Measurements from ENCODE around the gene KANSL1.

Gene KANSL1

GRCh38 chr17:46170639-46171429 lies 22.4 kb downstream of the KANSL1 start:
- TF ChIP-seq CTCF (conservative IDR thresholded peaks at IDR 0.05; ENCODE audit: low read length) = no peak
- no peak overlapping the region for H3K4me3 ChIP-seq (ENCODE audit: low read length)
- DNase-seq (ENCODE audit: low read depth) = no peak

GRCh38 chr17:46169913-46170638 lies 23.2 kb downstream of the KANSL1 start:
- TF ChIP-seq CTCF (conservative IDR thresholded peaks at IDR 0.05; ENCODE audit: low read length) = no peak
- no peak for DNase-seq (ENCODE audit: low read depth)
- H3K4me3 ChIP-seq (ENCODE audit: low read length) = no peak overlapping the region

GRCh38 chr17:46167826-46168569 lies 25.2 kb downstream of the KANSL1 start:
- peak; percentile 86 for DNase-seq (ENCODE audit: low read depth)
- no peak overlapping the region for H3K4me3 ChIP-seq (ENCODE audit: low read length)
- TF ChIP-seq CTCF (conservative IDR thresholded peaks at IDR 0.05; ENCODE audit: low read length) = no peak

GRCh38 chr17:46167267-46167666 lies 26.0 kb downstream of the KANSL1 start:
- H3K4me3 ChIP-seq (ENCODE audit: low read length) = no peak overlapping the region
- TF ChIP-seq CTCF (conservative IDR thresholded peaks at IDR 0.05; ENCODE audit: low read length) = no peak
- DNase-seq (ENCODE audit: low read depth) = no peak

- TF ChIP-seq CTCF (conservative IDR thresholded peaks at IDR 0.05; ENCODE audit: low read length) = no peak
- no peak overlapping the region for H3K4me3 ChIP-seq (ENCODE audit: low read length)
- DNase-seq (ENCODE audit: low read depth) = no peak
Measured at GRCh38 chr17:46166692-46167249, 26.5 kb downstream of the KANSL1 start.

- TF ChIP-seq CTCF (conservative IDR thresholded peaks at IDR 0.05; ENCODE audit: low read length) = no peak
- H3K4me3 ChIP-seq (ENCODE audit: low read length) = no peak overlapping the region
- DNase-seq (ENCODE audit: low read depth) = no peak
Measured at GRCh38 chr17:46163929-46164594, 29.2 kb downstream of the KANSL1 start.

Data from AG10803 (cell line).